Type B pancreatic cell (in vitro differentiated cells): ENCODE measurements around the gene NBPF4. TPM values are rescaled to one million over a fixed set of nuclear protein-coding genes. Genes with fewer than 3 reads are reported as not detected.

Source experiments
- DNase-seq: peaks from one replicate; pipeline ENCODE4 v3.0.0; 2021; ENCODE audit warnings: mixed read lengths; ENCODE audit not compliant: unreplicated experiment; ENCODE audit errors: extremely low spot score
- H3K27ac Mint-ChIP-seq: 2 replicates; pipeline ENCODE4 v1.8.0; 2021; ENCODE audit warnings: mild to moderate bottlenecking, mixed read lengths
- H3K27me3 Mint-ChIP-seq: 2 replicates; pipeline ENCODE4 v1.8.0; 2021; ENCODE audit warnings: mixed read lengths
- H3K36me3 Mint-ChIP-seq: 2 replicates; pipeline ENCODE4 v1.8.0; 2021; ENCODE audit warnings: mixed read lengths
- H3K4me1 Mint-ChIP-seq: one replicate; pipeline ENCODE4 v1.8.0; 2021; ENCODE audit warnings: mixed read lengths; ENCODE audit not compliant: unreplicated experiment
- H3K4me3 Mint-ChIP-seq: 2 replicates; pipeline ENCODE4 v1.8.0; 2021; ENCODE audit warnings: mild to moderate bottlenecking, mixed read lengths
- H3K9me3 Mint-ChIP-seq: 2 replicates; pipeline ENCODE4 v1.8.0; 2021; ENCODE audit warnings: mixed read lengths
- CTCF ChIP-seq: fragments of 200-600 bp; sonication (generic); conservative IDR thresholded peaks from 2 replicates; pipeline ENCODE4 v1.5.0; 2021; ENCODE audit warnings: antibody characterized with exemption, mild to moderate bottlenecking
- total RNA-seq: library from RNA; stranded (reverse); gene quantifications from 2 replicates; pipeline ENCODE4 v1.2.1, GENCODE V29; 2021; ENCODE audit warnings: low replicate concordance

The NBPF4 gene
- total RNA-seq, 1 donor from 2014 or later, result not detected

GRCh38 chr1:108199201-108199691, 44.6 kb downstream of the NBPF4 start:
- DNase-seq, result no peak
- Mint-ChIP-seq H3K4me3 (peak overlapping the region; percentile 93), H3K27ac (peak overlapping the region; percentile 94), H3K27me3 (peaks cover 2% of the 10 kb centered on the region), H3K9me3 (peaks cover 15% of the 10 kb centered on the region), H3K4me1 (peaks cover 25% of the 10 kb centered on the region), H3K36me3 (peaks cover 33% of the 10 kb centered on the region)
- TF ChIP-seq CTCF, result no peak

- H3K9me3 Mint-ChIP-seq, result peaks cover 20% of the 10 kb centered on the region
- no peak for TF ChIP-seq CTCF
- DNase-seq, result no peak
- peaks cover 68% of the 10 kb centered on the region for H3K36me3 Mint-ChIP-seq
- H3K4me3 Mint-ChIP-seq, result no peak overlapping the region
- H3K27me3 Mint-ChIP-seq, result no peaks in the 10 kb centered on the region
- no peak overlapping the region for H3K27ac Mint-ChIP-seq
- H3K4me1 Mint-ChIP-seq, result peaks cover 16% of the 10 kb centered on the region
These were observed 49.8 kb downstream of the NBPF4 start for GRCh38 chr1:108194051-108194450.

- H3K36me3 Mint-ChIP-seq, result peaks cover 75% of the 10 kb centered on the region
- H3K4me3 Mint-ChIP-seq, result no peak overlapping the region
- no peak overlapping the region for H3K27ac Mint-ChIP-seq
- no peak for DNase-seq
- H3K4me1 Mint-ChIP-seq, result peaks cover 9% of the 10 kb centered on the region
- no peak for TF ChIP-seq CTCF
- H3K9me3 Mint-ChIP-seq, result peaks cover 27% of the 10 kb centered on the region
- H3K27me3 Mint-ChIP-seq, result no peaks in the 10 kb centered on the region
These were observed 50.5 kb downstream of the NBPF4 start for GRCh38 chr1:108193333-108193732.

GRCh38 chr1:108192581-108192980, 51.3 kb downstream of the NBPF4 start:
- H3K36me3 Mint-ChIP-seq, result peaks cover 74% of the 10 kb centered on the region

GRCh38 chr1:108190686-108191416, 53.0 kb downstream of the NBPF4 start:
- no peak for DNase-seq
- Mint-ChIP-seq H3K27ac (no peak overlapping the region), H3K4me1 (no peaks in the 10 kb centered on the region), H3K36me3 (peaks cover 66% of the 10 kb centered on the region), H3K27me3 (no peaks in the 10 kb centered on the region), H3K4me3 (no peak overlapping the region), H3K9me3 (peaks cover 23% of the 10 kb centered on the region)
- no peak for TF ChIP-seq CTCF

More at GRCh38 chr1:108192581-108192980, 51.3 kb downstream of the NBPF4 start:
- Mint-ChIP-seq H3K4me1 (peaks cover 2% of the 10 kb centered on the region), H3K4me3 (no peak overlapping the region), H3K27me3 (no peaks in the 10 kb centered on the region), H3K9me3 (peaks cover 23% of the 10 kb centered on the region), H3K27ac (no peak overlapping the region)
- no peak for DNase-seq
- TF ChIP-seq CTCF, result no peak
